Activated T-helper 1 cell treated with Interleukin-2 at 50 U/mL for 16 hours (primary cell): ENCODE data around the gene SULT1A3.
"Not testable (repeated sequence)": the region's sequence is repeated elsewhere in the genome, so short reads cannot be mapped to it uniquely, and the experiment has no call there.

Experiments used
- DNase-seq: peaks from one replicate; pipeline ENCODE4 v3.0.0-alpha.2; 2020; ENCODE audit warnings: low read depth

The SULT1A3 gene

DNA sequence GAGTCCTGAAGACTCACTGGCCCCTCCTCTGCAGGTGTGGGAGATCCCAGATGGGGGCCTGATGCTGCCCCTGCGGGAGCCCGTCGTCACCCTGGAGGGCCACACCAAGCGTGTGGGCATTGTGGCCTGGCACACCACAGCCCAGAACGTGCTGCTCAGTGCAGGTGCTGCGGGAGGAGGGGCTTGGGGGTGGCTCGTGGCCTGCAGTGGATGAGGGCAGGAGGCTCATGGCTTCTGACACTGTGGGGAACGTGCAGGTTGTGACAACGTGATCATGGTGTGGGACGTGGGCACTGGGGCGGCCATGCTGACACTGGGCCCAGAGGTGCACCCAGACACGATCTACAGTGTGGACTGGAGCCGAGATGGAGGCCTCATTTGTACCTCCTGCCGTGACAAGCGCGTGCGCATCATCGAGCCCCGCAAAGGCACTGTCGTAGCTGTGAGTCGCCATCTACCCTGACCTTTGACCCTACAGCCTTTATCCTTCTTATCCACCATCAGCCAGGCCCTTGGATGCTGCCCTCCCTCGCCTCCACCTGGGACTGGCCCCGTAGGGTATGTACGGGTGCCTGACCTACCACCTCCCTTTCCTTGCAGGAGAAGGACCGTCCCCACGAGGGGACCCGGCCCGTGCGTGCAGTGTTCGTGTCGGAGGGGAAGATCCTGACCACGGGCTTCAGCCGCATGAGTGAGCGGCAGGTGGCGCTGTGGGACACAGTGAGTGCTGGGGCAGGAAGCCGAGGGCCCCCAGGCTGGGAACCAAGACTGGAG lies 12.1 kb upstream of the SULT1A3 start:
- DNase-seq, result peak; percentile 78

DNA sequence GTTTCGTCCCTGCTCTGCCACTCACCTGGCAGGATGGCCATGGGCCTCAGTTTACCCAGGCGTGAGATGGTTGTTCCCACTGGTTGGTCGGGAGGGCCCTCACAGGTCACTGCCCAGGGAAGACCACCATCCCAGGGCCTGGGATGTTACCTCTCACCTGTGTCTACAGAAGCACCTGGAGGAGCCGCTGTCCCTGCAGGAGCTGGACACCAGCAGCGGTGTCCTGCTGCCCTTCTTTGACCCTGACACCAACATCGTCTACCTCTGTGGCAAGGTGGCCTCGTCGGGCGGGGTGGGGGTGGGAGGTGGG lies 11.5 kb upstream of the SULT1A3 start:
- DNase-seq, result no peak

DNA sequence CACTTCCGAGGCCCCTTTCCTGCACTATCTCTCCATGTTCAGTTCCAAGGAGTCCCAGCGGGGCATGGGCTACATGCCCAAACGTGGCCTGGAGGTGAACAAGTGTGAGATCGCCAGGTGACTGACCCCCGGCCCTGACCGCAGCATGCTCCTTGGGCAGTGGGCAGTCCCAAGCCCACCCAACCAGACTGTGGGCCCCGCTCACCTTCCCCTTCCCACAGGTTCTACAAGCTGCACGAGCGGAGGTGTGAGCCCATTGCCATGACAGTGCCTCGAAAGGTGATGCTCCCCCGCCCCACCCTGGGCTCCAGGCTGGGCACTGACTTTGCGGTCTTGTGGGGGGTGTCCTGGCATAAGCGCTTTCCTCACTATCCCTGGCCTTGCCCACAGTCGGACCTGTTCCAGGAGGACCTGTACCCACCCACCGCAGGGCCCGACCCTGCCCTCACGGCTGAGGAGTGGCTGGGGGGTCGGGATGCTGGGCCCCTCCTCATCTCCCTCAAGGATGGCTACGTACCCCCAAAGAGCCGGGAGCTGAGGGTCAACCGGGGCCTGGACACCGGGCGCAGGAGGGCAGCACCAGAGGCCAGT lies 11.0 kb upstream of the SULT1A3 start:
- DNase-seq, result no peak

DNA sequence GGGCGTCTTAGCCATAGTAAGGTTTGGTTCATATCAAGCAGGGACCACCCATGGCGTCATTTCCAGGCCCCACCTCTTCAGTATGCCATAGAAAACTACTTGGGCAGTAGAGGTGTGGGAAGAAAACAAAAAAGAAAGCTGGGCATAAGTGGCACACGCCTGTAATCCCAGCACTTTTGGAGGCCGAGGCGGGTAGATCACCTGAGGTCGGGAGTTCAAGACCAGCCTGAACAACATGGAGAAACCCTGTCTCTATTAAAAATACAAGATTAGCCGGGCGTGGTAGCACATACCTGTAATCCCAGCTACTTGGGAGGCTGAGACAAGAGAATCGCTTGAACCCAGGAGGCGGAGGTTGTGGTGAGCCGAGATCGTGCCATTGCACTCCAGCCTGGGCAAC lies 7.9 kb upstream of the SULT1A3 start:
- not testable (repeated sequence) for DNase-seq

DNA sequence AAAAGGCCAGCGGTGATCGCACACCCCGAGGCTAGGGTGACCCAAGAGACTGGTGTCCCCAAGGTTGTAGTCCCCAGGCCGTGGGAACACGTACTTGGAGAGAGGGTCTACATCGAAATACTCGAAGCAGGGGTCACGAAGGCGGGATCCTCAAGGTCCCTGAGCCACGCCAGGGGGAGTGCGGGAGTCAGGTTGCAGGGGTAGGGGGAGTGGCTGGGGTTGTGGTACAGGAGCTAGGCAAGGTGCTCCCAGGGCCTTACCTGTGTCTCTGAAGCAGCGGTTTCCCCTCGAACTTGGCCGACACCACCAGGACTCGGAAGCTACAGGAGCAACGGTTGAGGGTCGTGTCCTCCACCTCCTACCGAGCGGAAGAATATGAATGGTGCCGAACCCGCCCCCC lies 6.0 kb upstream of the SULT1A3 start:
- DNase-seq, result not testable (repeated sequence)

DNA sequence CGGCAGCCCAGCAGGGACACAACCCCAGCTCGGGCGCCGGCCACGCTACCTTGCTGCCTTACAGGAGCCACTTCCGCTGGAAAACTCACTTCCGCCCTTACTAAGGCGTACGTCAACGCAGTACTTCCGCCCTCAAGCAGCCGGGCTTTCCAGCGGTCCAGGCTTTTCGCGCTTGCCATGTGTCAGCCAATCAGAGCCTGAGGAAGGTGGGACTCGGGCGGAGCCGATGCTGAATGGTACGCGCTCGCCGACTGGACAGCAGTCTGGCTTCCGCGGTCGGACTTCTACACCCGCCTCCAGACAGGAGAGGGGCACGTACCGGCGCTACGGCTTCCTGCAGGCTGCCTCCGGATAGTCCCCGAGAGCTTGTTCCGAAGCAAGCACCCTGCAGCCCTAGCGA lies 5.4 kb upstream of the SULT1A3 start, which contains the start of the genes BOLA2B and SLX1A:
TSS of gene BOLA2B (minus strand) at position 52 of the 400 bp plus-strand sequence. CDS start 71 bp downstream, outside the sequence.
TSS of gene SLX1A (plus strand) at position 261 of the 400 bp plus-strand sequence. CDS start 210 bp downstream, outside the sequence.
- DNase-seq, result not testable (repeated sequence)

DNA sequence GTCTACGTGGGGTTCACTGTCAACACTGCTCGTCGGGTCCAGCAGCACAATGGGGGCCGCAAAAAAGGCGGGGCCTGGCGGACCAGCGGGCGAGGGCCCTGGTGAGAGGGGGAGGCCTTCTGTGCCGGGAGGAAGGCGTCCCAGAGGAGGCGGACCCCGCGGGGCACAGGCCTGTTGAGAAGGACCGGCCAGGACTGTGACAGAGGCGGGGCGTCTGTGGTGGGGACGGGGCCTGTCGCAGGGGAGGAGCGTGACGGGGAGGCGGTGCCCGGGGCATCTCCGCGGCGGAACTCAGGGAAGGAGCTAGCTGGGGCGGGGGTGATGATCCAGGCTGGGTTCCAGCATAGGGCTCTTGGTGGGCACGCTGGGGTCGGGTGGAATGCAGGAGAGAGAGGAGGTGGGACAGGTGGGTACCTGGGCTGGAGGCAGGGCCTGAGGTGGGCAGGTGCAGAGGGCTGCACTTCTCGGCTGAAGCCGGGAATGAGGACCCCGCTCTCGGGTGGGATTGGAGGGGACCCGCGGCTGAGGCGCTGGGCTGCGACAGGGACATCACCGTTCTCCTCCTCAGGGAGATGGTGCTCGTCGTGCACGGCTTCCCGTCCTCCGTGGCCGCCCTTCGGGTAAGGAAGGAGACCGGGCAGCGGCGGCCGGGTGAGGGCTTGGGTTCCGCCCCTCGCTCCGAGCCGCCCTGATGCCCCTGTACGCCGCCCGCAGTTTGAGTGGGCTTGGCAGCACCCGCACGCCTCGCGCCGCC lies 4.7 kb upstream of the SULT1A3 start:
- not testable (repeated sequence) for DNase-seq

DNA sequence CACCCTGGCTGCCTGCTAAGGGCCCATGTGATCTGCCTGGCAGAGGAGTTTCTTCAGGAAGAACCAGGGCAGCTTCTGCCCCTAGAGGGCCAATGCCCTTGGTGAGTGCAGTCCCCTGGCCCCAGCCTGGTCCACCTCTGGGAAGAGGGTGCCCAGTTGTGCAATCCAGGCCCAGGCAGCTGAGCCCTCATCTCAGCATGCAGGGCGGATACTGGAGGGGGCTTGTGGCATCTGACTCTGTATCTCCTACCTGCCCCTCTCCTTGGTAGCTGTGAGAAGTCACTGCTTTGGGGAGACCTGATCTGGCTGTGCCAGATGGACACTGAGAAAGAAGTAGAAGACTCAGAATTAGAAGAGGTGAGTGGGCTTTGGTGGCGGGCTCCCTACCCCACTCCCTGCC lies 2.1 kb upstream of the SULT1A3 start:
- DNase-seq, result not testable (repeated sequence)

DNA sequence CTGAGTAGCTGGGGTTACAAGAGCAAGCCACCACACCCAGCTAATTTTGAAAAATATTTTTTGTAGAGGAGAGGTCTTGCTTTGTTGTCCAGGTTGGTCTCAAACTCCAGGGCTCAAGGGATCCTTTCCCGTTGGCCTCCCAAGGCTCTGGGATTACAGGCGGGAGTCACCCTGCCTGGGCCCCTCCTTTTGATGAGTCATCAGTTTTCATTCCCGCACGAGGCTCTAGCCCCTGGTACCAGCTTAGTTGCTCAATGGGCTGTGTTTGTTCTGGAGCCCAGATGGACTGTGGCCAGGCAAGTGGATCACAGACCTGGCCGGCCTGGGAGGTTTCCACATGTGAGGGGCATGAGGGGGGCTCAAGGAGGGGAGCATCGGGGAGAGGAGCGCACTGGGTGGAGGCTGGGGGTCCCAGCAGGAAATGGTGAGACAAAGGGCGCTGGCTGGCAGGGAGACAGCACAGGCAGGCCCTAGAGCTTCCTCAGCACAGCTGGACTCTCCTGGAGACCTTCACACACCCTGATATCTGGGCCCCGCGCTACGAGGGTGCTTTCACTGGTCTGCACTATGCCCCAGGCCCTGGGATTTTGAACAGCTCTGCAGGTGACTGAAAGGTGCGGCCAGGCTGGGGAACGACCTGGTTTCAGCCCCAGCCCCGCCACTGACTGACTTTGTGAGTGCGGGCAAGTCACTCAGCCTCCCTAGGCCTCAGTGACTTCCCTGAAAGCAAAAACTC lies 721 bp downstream of the SULT1A3 start:
- not testable (repeated sequence) for DNase-seq

DNA sequence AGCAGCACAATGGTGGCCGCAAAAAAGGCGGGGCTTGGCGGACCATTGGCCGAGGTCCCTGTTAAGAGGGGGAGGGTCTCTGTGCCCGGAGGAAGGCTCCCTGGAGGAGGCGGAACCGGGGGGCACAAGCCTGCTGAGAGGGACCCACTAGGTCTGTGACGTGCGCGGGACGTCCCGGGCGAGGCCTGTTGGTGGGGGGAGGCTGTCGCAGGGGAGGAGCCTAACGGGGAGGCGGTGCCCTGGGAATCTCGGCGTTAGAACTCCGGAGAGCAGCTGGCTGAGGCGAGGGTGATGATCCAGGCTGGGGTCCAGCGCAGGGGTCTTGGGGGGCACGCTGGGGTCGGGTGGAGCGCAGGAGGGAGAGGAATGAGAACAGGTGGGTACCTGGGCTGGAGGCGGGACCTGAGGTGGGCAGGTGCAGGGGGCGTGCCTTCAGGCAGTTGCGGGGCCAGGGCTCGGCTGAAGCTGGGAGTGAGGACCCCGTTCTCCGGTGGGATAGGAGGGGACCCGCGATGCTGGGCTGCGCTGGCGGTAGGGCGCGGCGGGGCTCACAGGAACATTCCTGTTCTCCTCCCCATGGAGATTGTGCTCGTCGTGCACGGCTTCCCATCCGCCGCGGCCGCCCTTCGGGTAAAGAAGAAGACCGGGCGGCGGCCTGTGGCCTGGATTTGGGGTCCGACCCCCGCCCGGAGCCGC lies 6.6 kb downstream of the SULT1A3 start:
- DNase-seq, result not testable (repeated sequence)

DNA sequence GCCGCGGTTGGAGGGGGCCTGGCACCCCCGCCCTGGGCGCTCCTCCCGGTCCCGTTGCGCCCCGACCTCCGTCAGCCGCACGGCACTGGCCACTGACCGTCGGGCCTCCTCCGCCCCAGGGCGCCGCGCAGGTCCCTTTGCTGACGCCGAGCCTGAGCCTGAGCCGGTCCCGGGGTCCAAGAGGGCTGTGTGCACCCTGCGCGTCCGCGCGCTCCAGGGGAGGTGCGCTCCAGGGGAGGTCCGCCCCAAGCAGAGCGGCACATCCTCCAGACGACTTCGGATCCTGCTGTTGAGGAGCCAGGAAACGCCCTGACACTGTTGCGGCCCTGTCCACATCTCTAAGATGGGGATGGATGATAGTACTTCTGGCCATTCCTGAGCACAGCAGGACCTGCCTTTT lies 7.2 kb downstream of the SULT1A3 start:
- not testable (repeated sequence) for DNase-seq

DNA sequence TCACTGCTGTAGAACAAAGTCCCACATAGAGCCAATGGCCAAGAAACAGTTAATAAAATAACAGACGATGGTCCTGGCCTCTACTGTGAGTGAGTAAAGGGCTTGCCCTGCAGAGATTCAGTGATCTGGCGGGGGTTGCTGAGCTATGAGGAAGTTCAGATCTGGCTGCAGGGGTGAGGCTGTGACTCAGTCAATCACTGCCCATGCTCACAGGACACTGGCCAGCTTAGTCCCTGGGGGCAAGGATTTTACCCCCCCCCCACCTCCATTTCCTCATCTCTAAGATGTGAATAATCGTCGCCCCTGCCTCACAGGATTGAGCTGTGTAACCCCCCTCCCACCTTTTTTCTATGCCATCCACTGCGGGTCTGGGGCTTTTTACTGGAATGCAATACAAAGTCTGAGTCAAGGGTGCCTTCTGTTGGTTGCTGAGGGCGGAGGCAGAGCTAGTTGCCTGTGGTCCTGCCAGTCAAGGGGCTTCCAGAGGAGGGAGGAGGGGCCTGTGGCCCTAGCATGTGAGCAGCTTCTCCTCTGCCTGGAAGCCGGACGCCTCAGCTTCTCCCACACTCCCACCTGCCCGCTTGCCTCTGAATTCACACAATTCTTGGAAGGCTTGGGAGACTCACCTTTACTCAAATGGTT lies 8.1 kb downstream of the SULT1A3 start:
- DNase-seq, result not testable (repeated sequence)

DNA sequence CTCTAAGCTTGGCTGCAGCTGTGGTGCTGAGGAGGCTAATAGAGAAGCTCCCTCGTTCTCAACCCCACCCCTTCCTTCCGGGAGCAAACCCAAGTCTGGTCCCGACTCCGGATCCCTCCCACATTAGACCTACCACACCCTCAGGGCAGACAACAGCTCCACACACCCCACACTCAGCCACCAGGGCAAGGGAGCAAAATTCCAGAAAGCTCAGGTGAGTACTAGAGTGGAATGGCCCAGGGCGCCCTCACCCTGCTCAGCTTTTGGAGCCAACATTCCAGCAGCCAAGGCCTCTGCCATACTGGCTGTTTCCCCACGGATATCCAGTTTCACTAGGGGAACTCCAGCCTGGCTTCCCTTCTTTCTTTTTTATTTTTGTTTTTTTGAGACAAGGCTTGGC lies 10.0 kb downstream of the SULT1A3 start:
- DNase-seq, result not testable (repeated sequence)

DNA sequence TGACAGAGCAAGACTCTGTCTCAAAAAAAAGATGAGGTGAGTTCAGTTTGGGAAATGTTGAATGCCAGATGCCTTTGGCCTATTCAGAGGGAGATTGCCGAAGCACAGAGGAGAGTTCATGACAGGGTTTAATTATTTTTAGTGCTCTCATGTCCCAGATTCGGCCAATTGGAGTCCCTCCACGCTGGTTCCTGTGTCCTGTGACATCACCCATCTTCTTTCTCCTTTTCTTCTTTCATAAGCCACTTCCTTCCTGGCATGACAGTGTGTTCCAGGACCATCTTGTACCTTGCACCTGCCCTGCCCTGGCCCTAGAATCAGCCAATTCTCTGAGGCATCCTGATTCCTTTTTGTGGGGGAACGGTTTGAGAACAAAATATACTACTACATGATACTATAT lies 12.4 kb downstream of the SULT1A3 start:
- DNase-seq, result not testable (repeated sequence)

DNA sequence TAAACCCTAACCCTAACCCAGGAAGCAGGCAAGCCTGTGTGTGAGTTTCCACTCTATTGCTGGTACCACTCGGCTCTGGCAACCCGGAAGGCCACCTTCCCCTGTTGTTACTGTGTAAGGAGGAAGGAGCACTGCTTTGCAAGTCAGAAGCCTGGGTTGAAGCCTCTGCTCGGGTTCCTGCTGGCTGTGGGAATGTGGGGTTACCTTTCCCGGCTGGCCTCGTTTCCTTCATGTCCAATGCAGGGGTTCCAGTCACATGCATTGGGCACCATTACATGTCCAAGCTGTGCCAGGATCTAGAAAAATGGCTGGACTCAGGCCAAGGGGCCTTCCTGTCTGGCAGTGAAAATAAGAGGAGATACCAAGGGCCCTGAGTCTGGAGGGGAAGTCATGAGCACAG lies 18.0 kb downstream of the SULT1A3 start:
- not testable (repeated sequence) for DNase-seq

DNA sequence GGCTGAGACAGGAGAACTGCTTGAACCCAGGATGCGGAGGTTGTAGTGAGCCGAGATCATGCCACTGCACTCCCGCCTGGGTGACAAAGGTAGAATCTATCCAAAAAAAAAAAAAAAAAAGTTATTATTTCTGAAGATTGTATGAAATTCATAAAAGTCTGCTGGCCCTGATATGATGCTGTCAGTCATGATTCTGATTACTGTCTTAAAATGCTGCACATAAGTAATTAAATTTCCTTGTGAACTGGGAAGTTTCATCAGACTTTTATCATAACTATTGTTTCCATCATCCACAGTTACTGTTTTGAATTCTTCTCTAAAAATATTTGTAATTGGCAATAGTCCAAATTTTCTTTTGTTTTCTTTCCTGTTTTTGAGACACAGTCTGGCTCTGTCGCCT lies 49.3 kb downstream of the SULT1A3 start, which contains the start of gene NPIPB13:
TSS of gene NPIPB13 (minus strand) at position 101 of the 400 bp plus-strand sequence. CDS start 2,906 bp downstream, outside the sequence.
- not testable (repeated sequence) for DNase-seq
